Karpas-422 (cell line): Measurements from ENCODE around the gene OR6K6. TPM values are rescaled to one million over a fixed set of nuclear protein-coding genes. Genes with fewer than 3 reads are reported as not detected.
A peak's percentile ranks its signal among the peaks of the same experiment; 100 is the strongest.

Experiments used
- DNase-seq: peaks from one replicate; pipeline ENCODE4 v3.0.0-alpha.2; 2015
- H2AFZ ChIP-seq: fragments of 200-600 bp; sonication (generic); 2 replicates; pipeline ENCODE4 v1.6.1; 2014; ENCODE audit warnings: antibody characterized with exemption, low read length, mixed read lengths
- H3K27ac ChIP-seq: fragments of 200-600 bp; sonication (generic); 2 replicates; pipeline ENCODE4 v1.5.1; 2014; ENCODE audit warnings: mild to moderate bottlenecking, low read length, moderate library complexity
- H3K27me3 ChIP-seq: fragments of 200-600 bp; sonication (generic); 2 replicates; pipeline ENCODE4 v1.6.1; 2014; ENCODE audit warnings: low read length, mixed read lengths
- H3K36me3 ChIP-seq: fragments of 200-600 bp; sonication (generic); 2 replicates; pipeline ENCODE4 v1.6.1; 2014; ENCODE audit warnings: low read length, mixed read lengths; ENCODE audit not compliant: insufficient read depth
- H3K4me1 ChIP-seq: fragments of 200-600 bp; sonication (generic); 2 replicates; pipeline ENCODE4 v1.6.1; 2014; ENCODE audit warnings: mild to moderate bottlenecking, low read length, mixed read lengths
- H3K4me2 ChIP-seq: fragments of 200-600 bp; sonication (generic); 2 replicates; pipeline ENCODE4 v1.6.1; 2014; ENCODE audit warnings: low read length, low read depth, mild to moderate bottlenecking; ENCODE audit not compliant: poor library complexity, severe bottlenecking
- H3K4me3 ChIP-seq: fragments of 200-600 bp; sonication (generic); 2 replicates; pipeline ENCODE4 v1.5.1; 2014; ENCODE audit warnings: mild to moderate bottlenecking, antibody characterized with exemption, low read length, mixed read lengths
- H3K79me2 ChIP-seq: fragments of 200-600 bp; sonication (generic); 2 replicates; pipeline ENCODE4 v1.6.1; 2014; ENCODE audit warnings: mild to moderate bottlenecking, low read length, mixed read lengths
- H3K9ac ChIP-seq: fragments of 200-600 bp; sonication (generic); 2 replicates; pipeline ENCODE4 v1.6.0; 2014; ENCODE audit warnings: low read length
- H3K9me2 ChIP-seq: fragments of 200-600 bp; sonication (generic), shearing (Covaris generic); replicated peaks from 2 replicates; pipeline ENCODE4 v1.6.0; 2014; ENCODE audit warnings: mild to moderate bottlenecking, low read length, moderate library complexity; ENCODE audit not compliant: insufficient read depth
- H3K9me3 ChIP-seq: fragments of 300-700, 200-600 bp; sonication (generic); 2 replicates; pipeline ENCODE4 v1.6.1; 2014; ENCODE audit warnings: low read length, mixed read lengths
- H4K20me1 ChIP-seq: fragments of 200-600 bp; sonication (generic); 2 replicates; pipeline ENCODE4 v1.6.1; 2014; ENCODE audit warnings: mild to moderate bottlenecking, antibody characterized with exemption, low read length, low read depth; ENCODE audit not compliant: insufficient read depth
- total RNA-seq: library from RNA; depleted of rRNA; stranded (reverse); fragments of >200 nt; shearing (Covaris generic); gene quantifications from 2 replicates; pipeline ENCODE4 v1.2.3, GENCODE V29; 2014; ENCODE audit warnings: low replicate concordance

The OR6K6 gene
- total RNA-seq, 1 experiment from 2014 or later, result not detected

- peak; percentile 52 for DNase-seq
- Histone ChIP-seq H3K79me2 (no peaks in the 10 kb centered on the region), H3K27ac (no peak overlapping the region), H3K9me3 (no peaks in the 10 kb centered on the region), H4K20me1 (no peaks in the 10 kb centered on the region), H3K36me3 (no peaks in the 10 kb centered on the region), H3K9me2 (no peaks in the 10 kb centered on the region), H3K4me2 (no peak overlapping the region), H3K4me3 (no peak overlapping the region), H3K27me3 (no peaks in the 10 kb centered on the region), H2AFZ (no peak overlapping the region), H3K9ac (no peak overlapping the region), H3K4me1 (no peaks in the 10 kb centered on the region)
Observed at GRCh38 chr1:158793604-158794003, 39.1 kb downstream of the OR6K6 start.

GRCh38 chr1:158794247-158794646 is 39.7 kb downstream of the OR6K6 start:
- Histone ChIP-seq H3K9me3 (no peaks in the 10 kb centered on the region), H3K9me2 (no peaks in the 10 kb centered on the region)

GRCh38 chr1:158798531-158798930 is 44.0 kb downstream of the OR6K6 start:
- H3K79me2 ChIP-seq, result no peaks in the 10 kb centered on the region
- H3K36me3 ChIP-seq, result no peaks in the 10 kb centered on the region
- no peak overlapping the region for H2AFZ ChIP-seq
- no peaks in the 10 kb centered on the region for H3K9me2 ChIP-seq
- no peak overlapping the region for H3K4me3 ChIP-seq
- no peak overlapping the region for H3K9ac ChIP-seq
- no peak overlapping the region for H3K27ac ChIP-seq
- no peak for DNase-seq
- H3K4me1 ChIP-seq, result no peaks in the 10 kb centered on the region
- H4K20me1 ChIP-seq, result no peaks in the 10 kb centered on the region
- H3K27me3 ChIP-seq, result no peaks in the 10 kb centered on the region
- H3K4me2 ChIP-seq, result no peak overlapping the region
- H3K9me3 ChIP-seq, result no peaks in the 10 kb centered on the region

More at GRCh38 chr1:158794247-158794646, 39.7 kb downstream of the OR6K6 start:
- H3K4me3 ChIP-seq, result no peak overlapping the region
- H3K9ac ChIP-seq, result no peak overlapping the region
- H3K27ac ChIP-seq, result no peak overlapping the region
- H4K20me1 ChIP-seq, result no peaks in the 10 kb centered on the region
- no peak for DNase-seq
- no peaks in the 10 kb centered on the region for H3K4me1 ChIP-seq
- no peaks in the 10 kb centered on the region for H3K36me3 ChIP-seq
- H3K27me3 ChIP-seq, result no peaks in the 10 kb centered on the region
- H3K4me2 ChIP-seq, result no peak overlapping the region
- H2AFZ ChIP-seq, result no peak overlapping the region
- H3K79me2 ChIP-seq, result no peaks in the 10 kb centered on the region

- H3K27me3 ChIP-seq, result no peaks in the 10 kb centered on the region
- no peak overlapping the region for H3K9ac ChIP-seq
- no peak overlapping the region for H3K4me2 ChIP-seq
- H3K9me2 ChIP-seq, result no peaks in the 10 kb centered on the region
- H3K4me1 ChIP-seq, result no peaks in the 10 kb centered on the region
- no peaks in the 10 kb centered on the region for H4K20me1 ChIP-seq
- H2AFZ ChIP-seq, result no peak overlapping the region
- H3K4me3 ChIP-seq, result no peak overlapping the region
- no peaks in the 10 kb centered on the region for H3K9me3 ChIP-seq
- DNase-seq, result no peak
- no peaks in the 10 kb centered on the region for H3K36me3 ChIP-seq
- no peak overlapping the region for H3K27ac ChIP-seq
- H3K79me2 ChIP-seq, result no peaks in the 10 kb centered on the region
Observed at GRCh38 chr1:158799689-158800088, 45.2 kb downstream of the OR6K6 start.

- Histone ChIP-seq H2AFZ (no peak overlapping the region), H3K79me2 (no peaks in the 10 kb centered on the region)
Observed at GRCh38 chr1:158800526-158800925, 46.0 kb downstream of the OR6K6 start.

GRCh38 chr1:158801396-158801795 is 46.9 kb downstream of the OR6K6 start:
- Histone ChIP-seq H3K4me3 (no peak overlapping the region), H3K36me3 (no peaks in the 10 kb centered on the region), H3K27me3 (no peaks in the 10 kb centered on the region), H3K79me2 (no peaks in the 10 kb centered on the region), H3K27ac (no peak overlapping the region), H3K9me3 (no peaks in the 10 kb centered on the region), H3K4me1 (no peaks in the 10 kb centered on the region), H3K9ac (no peak overlapping the region), H2AFZ (no peak overlapping the region), H3K4me2 (no peak overlapping the region), H3K9me2 (no peaks in the 10 kb centered on the region), H4K20me1 (no peaks in the 10 kb centered on the region)
- no peak for DNase-seq

More at GRCh38 chr1:158800526-158800925, 46.0 kb downstream of the OR6K6 start:
- Histone ChIP-seq H3K9me3 (no peaks in the 10 kb centered on the region), H3K36me3 (no peaks in the 10 kb centered on the region), H3K27ac (no peak overlapping the region), H3K4me3 (no peak overlapping the region), H3K4me1 (no peaks in the 10 kb centered on the region), H3K27me3 (no peaks in the 10 kb centered on the region), H4K20me1 (no peaks in the 10 kb centered on the region), H3K9me2 (no peaks in the 10 kb centered on the region), H3K9ac (no peak overlapping the region), H3K4me2 (no peak overlapping the region)
- DNase-seq, result no peak

GRCh38 chr1:158803678-158804077 is 49.2 kb downstream of the OR6K6 start:
- Histone ChIP-seq H3K4me1 (no peaks in the 10 kb centered on the region), H3K27ac (no peak overlapping the region), H3K27me3 (no peaks in the 10 kb centered on the region), H3K4me2 (no peak overlapping the region), H3K9me2 (no peaks in the 10 kb centered on the region), H3K79me2 (no peaks in the 10 kb centered on the region), H3K36me3 (no peaks in the 10 kb centered on the region), H3K9ac (no peak overlapping the region), H3K9me3 (no peaks in the 10 kb centered on the region), H3K4me3 (no peak overlapping the region), H4K20me1 (no peaks in the 10 kb centered on the region), H2AFZ (no peak overlapping the region)
- DNase-seq, result no peak
